Measurements from ENCODE around the gene YPEL4. TPM values are rescaled to one million over a fixed set of nuclear protein-coding genes. Genes with fewer than 3 reads are reported as not detected.

YPEL4 gene
- total RNA-seq, 1 experiment from 2014 or later: 0.32 TPM

- TF ChIP-seq SP1 (IDR thresholded peaks at IDR 0.05; ENCODE audit: low read depth): no peak
Measured at GRCh38 chr11:57615308-57615707, 34.4 kb downstream of the YPEL4 start (continued).

- ChIA-PET RAD21 (ENCODE audit: low non-redundant PET in 1 of 2, low total read pairs in 2 of 2, uncharacterized antibody in 2 of 2, unreplicated experiment in 2 of 2) (no interaction called here), POLR2A (no interaction called here), CTCF (no interaction called here)
- Histone ChIP-seq H3K4me2 (ENCODE audit: low read length) (no peak overlapping the region), H3K4me1 (ENCODE audit: control insufficient read depth in 1 of 2, insufficient read depth in 2 of 2, low read length in 2 of 2) (no peaks in the 10 kb centered on the region), H3K9me2 (ENCODE audit: insufficient read depth) (no peaks in the 10 kb centered on the region), H3K4me3 (replicated peaks in 1 of 2; ENCODE audit: low read depth in 1 of 2, low read length in 2 of 2) (no peak overlapping the region), H3K36me3 (ENCODE audit: control insufficient read depth in 1 of 2, insufficient read depth in 2 of 2, low read length in 2 of 2) (no peaks in the 10 kb centered on the region), H3K79me2 (ENCODE audit: insufficient read depth, low read length) (no peaks in the 10 kb centered on the region), H2AFZ (ENCODE audit: low read depth, low read length, poor library complexity, severe bottlenecking) (no peak overlapping the region), H3K9ac (ENCODE audit: low read length) (no peak overlapping the region), H3K27me3 (ENCODE audit: insufficient read depth, low read length) (no peaks in the 10 kb centered on the region), H4K20me1 (ENCODE audit: insufficient read depth) (no peaks in the 10 kb centered on the region), H3K27ac (ENCODE audit: low read depth, low read length) (no peak overlapping the region), H3K9me3 (ENCODE audit: control insufficient read depth in 1 of 2, insufficient read depth in 1 of 2, low read depth in 1 of 2, low read length in 2 of 2) (peaks cover 0 to 2% of the 10 kb centered on the region in 2 experiments; a peak in 1 of 4 replicates)
- intact Hi-C loops (cut with micrococcal nuclease): no loop called here
- no peak for ATAC-seq
- TF ChIP-seq RAD21 (IDR thresholded peaks at IDR 0.05; ENCODE audit: low read depth) (no peak), CTCF (IDR thresholded peaks at IDR 0.05 in 2 of 3, conservative IDR thresholded peaks at IDR 0.05 in 1 of 3; ENCODE audit: borderline replicate concordance in 1 of 3, insufficient read depth in 1 of 3, low read depth in 2 of 3, low read length in 2 of 3) (no peak), EGR1 (IDR thresholded peaks at IDR 0.05; ENCODE audit: low read depth) (no peak), MAX (IDR thresholded peaks at IDR 0.05) (no peak), SIN3A (IDR thresholded peaks at IDR 0.05; ENCODE audit: low read depth) (no peak), EZH2 (IDR thresholded peaks at IDR 0.05) (no peak), ZFX (IDR thresholded peaks at IDR 0.05) (no peak)
- BruUV-seq (replicated peaks): no TSS peak
- DNase-seq (ENCODE audit: low read depth, low spot score): no peak
Measured at GRCh38 chr11:57614234-57614772, 35.4 kb downstream of the YPEL4 start.

Measured in HCT116 (cell line).